D341Med (cell line): ENCODE results near the gene CGB8.
"Not testable (repeated sequence)": the region's sequence is repeated elsewhere in the genome, so short reads cannot be mapped to it uniquely, and the experiment has no call there.

ENCODE experiments used
- DNase-seq: peaks from one replicate; pipeline ENCODE4 v3.0.0; 2012; ENCODE audit warnings: low spot score

The CGB8 gene

GRCh38 chr19:49064768-49065611 is 16.1 kb upstream of the CGB8 start, which contains the start of gene NTF4:
Gene NTF4 (minus strand): TSS chr19:49064818. CDS start chr19:49061997, 2,821 bp downstream.
- peak; percentile 73 for DNase-seq

- DNase-seq = peak; percentile 38
These were observed 15.2 kb upstream of the CGB8 start for GRCh38 chr19:49064029-49064629.

GRCh38 chr19:49061445-49061844 is 12.5 kb upstream of the CGB8 start:
- DNase-seq = no peak

GRCh38 chr19:49061000-49061399 is 12.1 kb upstream of the CGB8 start:
- no peak for DNase-seq

- DNase-seq = no peak
These were observed 10.1 kb upstream of the CGB8 start for GRCh38 chr19:49059053-49059452.

GRCh38 chr19:49058562-49058961 is 9.7 kb upstream of the CGB8 start:
- peak; percentile 40 for DNase-seq

- DNase-seq = peak; percentile 62
These were observed 8.8 kb upstream of the CGB8 start, which contains the start of gene CGB7 for GRCh38 chr19:49057636-49058234. Gene CGB7 (minus strand): TSS chr19:49057749. CDS start chr19:49055375, 2,374 bp downstream.

GRCh38 chr19:49056902-49057596 is 8.1 kb upstream of the CGB8 start:
- DNase-seq = not testable (repeated sequence)

GRCh38 chr19:49056101-49056901 is 7.4 kb upstream of the CGB8 start:
- DNase-seq = peak; percentile 82

- not testable (repeated sequence) for DNase-seq
These were observed 1.6 kb upstream of the CGB8 start for GRCh38 chr19:49050376-49051033.

- DNase-seq = not testable (repeated sequence)
These were observed 923 bp upstream of the CGB8 start for GRCh38 chr19:49049834-49050233.

GRCh38 chr19:49043548-49043947 is 5.4 kb downstream of the CGB8 start, which contains the start of gene CGB5:
Gene CGB5 (plus strand): TSS chr19:49043848. CDS start chr19:49044210, 362 bp downstream.
- DNase-seq = not testable (repeated sequence)

- not testable (repeated sequence) for DNase-seq
These were observed 6.2 kb downstream of the CGB8 start for GRCh38 chr19:49042666-49043065.

GRCh38 chr19:49042177-49042576 is 6.7 kb downstream of the CGB8 start:
- DNase-seq = no peak

- not testable (repeated sequence) for DNase-seq
These were observed 9.2 kb downstream of the CGB8 start for GRCh38 chr19:49039736-49040135.

- not testable (repeated sequence) for DNase-seq
These were observed 10.2 kb downstream of the CGB8 start for GRCh38 chr19:49038557-49039276.

GRCh38 chr19:49038111-49038510 is 10.8 kb downstream of the CGB8 start:
- not testable (repeated sequence) for DNase-seq

- DNase-seq = peak; percentile 22
These were observed 12.1 kb downstream of the CGB8 start, which contains the start of gene CGB1 for GRCh38 chr19:49036815-49037214. Gene CGB1 (minus strand): TSS chr19:49036895. CDS start chr19:49036711, 184 bp downstream.

- DNase-seq = peak; percentile 38
These were observed 17.1 kb downstream of the CGB8 start, which contains the start of gene CGB2 for GRCh38 chr19:49031642-49032301. Gene CGB2 (plus strand): TSS chr19:49031890. CDS start chr19:49032096, 206 bp downstream.
